NCI-H345 treated with DMSO at 0.1 percent for 48 hours (cell line): ENCODE measurements around the gene SLCO4A1.

Experiments
- DNase-seq: peaks from one replicate; lab custom pipeline; 2025; ENCODE audit not compliant: unreplicated experiment; lab: John Stamatoyannopoulos, UW

SLCO4A1 gene

GRCh38 chr20:62698231-62698630 lies 55.9 kb downstream of the SLCO4A1 start:
- DNase-seq: no peak

- no peak for DNase-seq
Observed at GRCh38 chr20:62699296-62699695, 57.0 kb downstream of the SLCO4A1 start.

GRCh38 chr20:62699741-62700140 lies 57.4 kb downstream of the SLCO4A1 start:
- DNase-seq: no peak

GRCh38 chr20:62700261-62700930 lies 58.1 kb downstream of the SLCO4A1 start:
- DNase-seq: no peak

GRCh38 chr20:62701161-62702012 lies 59.1 kb downstream of the SLCO4A1 start:
- DNase-seq: no peak

GRCh38 chr20:62702013-62702300 lies 59.7 kb downstream of the SLCO4A1 start:
- no peak for DNase-seq

GRCh38 chr20:62702895-62703852 lies 60.9 kb downstream of the SLCO4A1 start:
- DNase-seq: peak; percentile 79

- no peak for DNase-seq
Observed at GRCh38 chr20:62703853-62704228, 61.5 kb downstream of the SLCO4A1 start.

- DNase-seq: peak; percentile 96
Observed at GRCh38 chr20:62704341-62704948, 62.1 kb downstream of the SLCO4A1 start.

- DNase-seq: no peak
Observed at GRCh38 chr20:62705627-62706026, 63.3 kb downstream of the SLCO4A1 start.

- DNase-seq: no peak
Observed at GRCh38 chr20:62706344-62706743, 64.0 kb downstream of the SLCO4A1 start.

GRCh38 chr20:62706857-62707256 lies 64.6 kb downstream of the SLCO4A1 start:
- no peak for DNase-seq

- peak; percentile 38 for DNase-seq
Observed at GRCh38 chr20:62707276-62707920, 65.1 kb downstream of the SLCO4A1 start.

- peak; percentile 63 for DNase-seq
Observed at GRCh38 chr20:62707921-62708521, 65.7 kb downstream of the SLCO4A1 start.

GRCh38 chr20:62708591-62709536 lies 66.6 kb downstream of the SLCO4A1 start, which contains the start of gene NTSR1:
TSS of gene NTSR1 (plus strand) at chr20:62708836. CDS start at chr20:62709208, 372 bp downstream.
- no peak for DNase-seq

GRCh38 chr20:62709537-62709905 lies 67.2 kb downstream of the SLCO4A1 start:
- no peak for DNase-seq

GRCh38 chr20:62710221-62710885 lies 68.0 kb downstream of the SLCO4A1 start:
- no peak for DNase-seq

- no peak for DNase-seq
Observed at GRCh38 chr20:62710886-62711702, 68.8 kb downstream of the SLCO4A1 start.
